Neural crest cell (in vitro differentiated cells): ENCODE results near the gene SNAP25. TPM values are rescaled to one million over a fixed set of nuclear protein-coding genes. Genes with fewer than 3 reads are reported as not detected.

Experiments used
- DNase-seq: peaks from one replicate; pipeline ENCODE4 v3.0.0; 2021; ENCODE audit warnings: low read depth, mixed read lengths, low spot score
- H3K27ac Mint-ChIP-seq: one replicate; pipeline ENCODE4 v1.8.0; 2021; ENCODE audit warnings: mild to moderate bottlenecking, mixed read lengths; ENCODE audit not compliant: unreplicated experiment
- H3K27me3 Mint-ChIP-seq: 2 replicates; pipeline ENCODE4 v1.8.0; 2021; ENCODE audit warnings: low read depth, mild to moderate bottlenecking, mixed read lengths
- H3K36me3 Mint-ChIP-seq: 2 replicates; pipeline ENCODE4 v1.8.0; 2021; ENCODE audit warnings: low read depth, mild to moderate bottlenecking, mixed read lengths
- H3K4me1 Mint-ChIP-seq: 2 replicates; pipeline ENCODE4 v1.8.0; 2021; ENCODE audit warnings: mixed read lengths
- H3K4me3 Mint-ChIP-seq: one replicate; pipeline ENCODE4 v1.8.0; 2021; ENCODE audit warnings: mild to moderate bottlenecking, mixed read lengths
- H3K9me3 Mint-ChIP-seq: 2 replicates; pipeline ENCODE4 v1.8.0; 2021; ENCODE audit warnings: mixed read lengths
- CTCF ChIP-seq: fragments of 200-600 bp; sonication (generic); conservative IDR thresholded peaks from 2 replicates; pipeline ENCODE4 v1.5.0; 2021; ENCODE audit warnings: antibody characterized with exemption, mild to moderate bottlenecking
- total RNA-seq: library from RNA; stranded (reverse); gene quantifications from 2 replicates; pipeline ENCODE4 v1.2.1, GENCODE V29; 2021

SNAP25 gene
- total RNA-seq, 1 donor from 2014 or later = 9.2 TPM

DNA sequence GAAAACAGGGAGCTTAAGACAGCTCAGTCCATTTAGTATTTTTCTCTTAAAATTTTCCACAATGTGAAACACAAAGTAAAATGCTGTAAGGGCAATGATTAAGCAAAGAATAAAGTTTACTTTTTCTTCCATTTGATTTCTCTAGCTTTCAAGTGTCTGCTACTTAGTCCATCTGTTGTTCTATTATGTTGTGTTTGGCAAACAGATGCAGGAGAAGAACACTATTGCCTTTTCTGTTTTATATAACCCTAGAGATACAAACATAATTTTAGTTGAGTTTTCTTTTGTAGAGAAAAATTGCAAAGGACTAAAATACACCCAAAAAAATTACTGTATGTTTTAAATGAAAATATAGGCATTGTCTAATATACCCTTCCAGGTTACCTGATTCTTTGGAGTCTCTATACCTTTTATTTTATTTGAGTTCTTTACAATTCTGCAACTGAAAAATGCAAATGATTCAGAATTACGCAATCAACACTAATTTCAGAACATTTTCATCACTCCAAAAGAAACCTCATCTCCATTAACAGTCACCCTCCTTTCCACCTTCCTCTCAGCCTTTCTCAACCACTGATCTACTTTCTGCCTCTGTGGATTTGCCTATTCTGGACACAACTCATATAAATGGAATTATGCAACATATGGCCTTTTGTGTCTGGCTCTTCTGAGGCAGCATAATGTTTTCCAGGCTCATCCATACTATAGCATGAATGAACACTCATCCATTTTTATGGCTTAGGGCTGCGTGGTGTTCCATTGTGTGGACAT is 118.5 kb downstream of the SNAP25 start:
- Mint-ChIP-seq H3K4me3 (no peak overlapping the region), H3K36me3 (no peaks in the 10 kb centered on the region), H3K27me3 (peaks cover 2% of the 10 kb centered on the region), H3K27ac (no peak overlapping the region), H3K4me1 (peaks cover 5% of the 10 kb centered on the region), H3K9me3 (no peaks in the 10 kb centered on the region)
- no peak for DNase-seq
- no peak for TF ChIP-seq CTCF

GRCh38 chr20:10338426-10339180 is 120.0 kb downstream of the SNAP25 start:
- H3K9me3 Mint-ChIP-seq = peaks cover 4% of the 10 kb centered on the region
- no peaks in the 10 kb centered on the region for H3K4me1 Mint-ChIP-seq
- no peak overlapping the region for H3K27ac Mint-ChIP-seq
- H3K4me3 Mint-ChIP-seq = no peak overlapping the region
- DNase-seq = no peak
- H3K36me3 Mint-ChIP-seq = no peaks in the 10 kb centered on the region
- TF ChIP-seq CTCF = no peak
- H3K27me3 Mint-ChIP-seq = peaks cover 2% of the 10 kb centered on the region

GRCh38 chr20:10339609-10340008 is 121.0 kb downstream of the SNAP25 start:
- no peaks in the 10 kb centered on the region for H3K36me3 Mint-ChIP-seq
- H3K4me1 Mint-ChIP-seq = no peaks in the 10 kb centered on the region

GRCh38 chr20:10342152-10342551 is 123.5 kb downstream of the SNAP25 start:
- no peak for DNase-seq
- H3K9me3 Mint-ChIP-seq = peaks cover 4% of the 10 kb centered on the region
- no peak overlapping the region for H3K4me3 Mint-ChIP-seq
- no peak overlapping the region for H3K27ac Mint-ChIP-seq
- no peaks in the 10 kb centered on the region for H3K27me3 Mint-ChIP-seq
- TF ChIP-seq CTCF = no peak
- H3K4me1 Mint-ChIP-seq = no peaks in the 10 kb centered on the region
- H3K36me3 Mint-ChIP-seq = no peaks in the 10 kb centered on the region

More at GRCh38 chr20:10339609-10340008, 121.0 kb downstream of the SNAP25 start:
- H3K4me3 Mint-ChIP-seq = no peak overlapping the region
- TF ChIP-seq CTCF = no peak
- H3K27ac Mint-ChIP-seq = no peak overlapping the region
- H3K9me3 Mint-ChIP-seq = peaks cover 4% of the 10 kb centered on the region
- DNase-seq = no peak
- peaks cover 2% of the 10 kb centered on the region for H3K27me3 Mint-ChIP-seq

- no peaks in the 10 kb centered on the region for H3K27me3 Mint-ChIP-seq
- H3K4me3 Mint-ChIP-seq = no peak overlapping the region
- H3K4me1 Mint-ChIP-seq = no peaks in the 10 kb centered on the region
- no peak for DNase-seq
- H3K36me3 Mint-ChIP-seq = no peaks in the 10 kb centered on the region
- TF ChIP-seq CTCF = no peak
- peaks cover 4% of the 10 kb centered on the region for H3K9me3 Mint-ChIP-seq
- no peak overlapping the region for H3K27ac Mint-ChIP-seq
Measured at GRCh38 chr20:10344953-10345352, 126.3 kb downstream of the SNAP25 start.
